SK-N-SH (cell line): ENCODE data around the gene MRPS35. TPM values are rescaled to one million over a fixed set of nuclear protein-coding genes. Genes with fewer than 3 reads are reported as not detected.

Experiments
- CTCF ChIA-PET: fragments of 300-600, 350-600 bp; formaldehyde crosslinking; extraction: SDS; loops from one replicate; lab custom pipeline; 2021; lab: Yijun Ruan, JAX
- POLR2A ChIA-PET: fragments of 350-600 bp; sonication (Branson Sonifier 250); formaldehyde crosslinking; extraction: SDS; loops from one replicate; lab custom pipeline; 2020; ENCODE audit warnings: antibody characterized with exemption, inconsistent platforms; lab: Yijun Ruan, JAX
- DNase-seq: peaks from one replicate; pipeline ENCODE4 v3.0.0; 2012
- H2AFZ ChIP-seq: fragments of 200-600 bp; sonication (generic); 2 replicates; pipeline ENCODE4 v1.8.1; 2016; ENCODE audit warnings: antibody characterized with exemption, mild to moderate bottlenecking, low read depth
- H3F3A ChIP-seq: fragments of 200-600 bp; sonication (generic); replicated peaks from 2 replicates; pipeline ENCODE3; 2016; ENCODE audit warnings: antibody characterized with exemption, mild to moderate bottlenecking; ENCODE audit not compliant: insufficient read depth
- H3K27ac ChIP-seq, 2 experiments: fragments of 200-500 bp in 1 of 2; fragments of 200-600 bp in 1 of 2; sonication (Bioruptor generic) in 1 of 2; sonication (generic), shearing (Covaris generic) in 1 of 2; 2 replicates each; pipeline versions ENCODE4 v1.5.1 to v1.6.1; 2014 to 2016; ENCODE audit warnings: low read depth in 2 of 2, inconsistent platforms in 1 of 2, low read length in 1 of 2, mild to moderate bottlenecking in 1 of 2, mixed read lengths in 1 of 2
- H3K27me3 ChIP-seq: fragments of 200-600 bp; sonication (generic), shearing (Covaris generic); 2 replicates; pipeline ENCODE4 v1.6.1; 2016; ENCODE audit warnings: mixed run types; ENCODE audit not compliant: insufficient read depth
- H3K36me3 ChIP-seq, 2 experiments: fragments of 200-500 bp in 1 of 2; fragments of 200-600 bp in 1 of 2; sonication (Bioruptor generic) in 1 of 2; sonication (generic) in 1 of 2; replicated peaks in 1 of 2; 2 replicates each; pipeline versions ENCODE3 to v1.5.1; 2014 to 2016; ENCODE audit warnings: low read length in 1 of 2, mild to moderate bottlenecking in 1 of 2; ENCODE audit not compliant: insufficient read depth in 2 of 2, control insufficient read depth in 1 of 2
- H3K4me1 ChIP-seq, 2 experiments: fragments of 200-500 bp in 1 of 2; fragments of 200-600 bp in 1 of 2; sonication (Bioruptor generic) in 1 of 2; sonication (generic), shearing (Covaris generic) in 1 of 2; 2 replicates each; pipeline versions ENCODE4 v1.5.1 to v1.6.1; 2014 to 2016; ENCODE audit warnings: low read depth in 1 of 2, low read length in 1 of 2, mixed run types in 1 of 2; ENCODE audit not compliant: insufficient read depth in 2 of 2, control insufficient read depth in 1 of 2
- H3K4me2 ChIP-seq: fragments of 200-600 bp; sonication (generic), shearing (Covaris generic); 2 replicates; pipeline ENCODE4 v1.6.1; 2017; ENCODE audit warnings: mixed run types
- H3K4me3 ChIP-seq, 2 experiments: fragments of 200-500 bp in 1 of 2; fragments of 200-600 bp in 1 of 2; sonication (Bioruptor generic) in 1 of 2; sonication (generic), shearing (Covaris generic) in 1 of 2; 2 replicates each; pipeline versions ENCODE4 v1.5.1 to v1.8.1; 2014 to 2016; ENCODE audit warnings: low read depth in 2 of 2, inconsistent platforms in 1 of 2, low read length in 1 of 2, mild to moderate bottlenecking in 1 of 2, mixed read lengths in 1 of 2, moderate library complexity in 1 of 2
- H3K79me2 ChIP-seq: fragments of 200-600 bp; sonication (generic); 2 replicates; pipeline ENCODE4 v1.8.1; 2017; ENCODE audit warnings: mild to moderate bottlenecking; ENCODE audit not compliant: insufficient read depth
- H3K9ac ChIP-seq: fragments of 200-600 bp; sonication (generic); 2 replicates; pipeline ENCODE4 v1.6.1; 2017; ENCODE audit warnings: mixed run types
- H3K9me2 ChIP-seq: fragments of 200-600 bp; sonication (generic); 2 replicates; pipeline ENCODE4 v1.6.1; 2017; ENCODE audit warnings: mixed run types
- H3K9me3 ChIP-seq: fragments of 200-600 bp; sonication (generic); 2 replicates; pipeline ENCODE4 v1.6.1; 2017; ENCODE audit warnings: mixed run types, mild to moderate bottlenecking, moderate library complexity
- H4K20me1 ChIP-seq: fragments of 200-600 bp; sonication (generic); 2 replicates; pipeline ENCODE4 v1.6.1; 2017; ENCODE audit warnings: mild to moderate bottlenecking, mixed run types; ENCODE audit not compliant: insufficient read depth
- CHD2 ChIP-seq: fragments of 150-350 bp; IDR thresholded peaks from 2 replicates; pipeline ENCODE4 v1.6.1; 2018; ENCODE audit warnings: low read length; ENCODE audit not compliant: partially characterized antibody
- ELF1 ChIP-seq: IDR thresholded peaks from 2 replicates; pipeline ENCODE4 v1.4.0; 2012
- EZH2phosphoT487 ChIP-seq: fragments of 200-600 bp; sonication (generic); IDR thresholded peaks from 2 replicates; pipeline ENCODE4 v1.6.1; 2017; ENCODE audit warnings: low read depth, mixed run types, mild to moderate bottlenecking, antibody characterized with exemption, moderate library complexity, borderline replicate concordance
- FOXJ3 ChIP-seq: sonication (generic); formaldehyde crosslinking; IDR thresholded peaks from 2 replicates; pipeline ENCODE4 v1.5.1; 2020; ENCODE audit warnings: mild to moderate bottlenecking, missing genetic modification reagents
- FOXM1 ChIP-seq: IDR thresholded peaks from 2 replicates; pipeline ENCODE4 v1.4.0; 2012; ENCODE audit warnings: low read depth, mild to moderate bottlenecking
- JUND ChIP-seq: IDR thresholded peaks from 2 replicates; pipeline ENCODE4 v1.4.0; 2012
- MEF2A ChIP-seq: IDR thresholded peaks from 2 replicates; pipeline ENCODE4 v1.4.0; 2012; ENCODE audit warnings: low read depth, borderline replicate concordance
- MXI1 ChIP-seq: IDR thresholded peaks from 2 replicates; pipeline ENCODE4 v1.6.1; 2012; ENCODE audit warnings: mild to moderate bottlenecking, low read depth, low read length, improper control_type of control experiment
- NFIC ChIP-seq: IDR thresholded peaks from 2 replicates; pipeline ENCODE4 v1.4.0; 2012; ENCODE audit warnings: borderline replicate concordance
- NRF1 ChIP-seq: IDR thresholded peaks from 2 replicates; pipeline ENCODE4 v1.6.1; 2012; ENCODE audit warnings: low read depth, mild to moderate bottlenecking, low read length
- POLR2AphosphoS5 ChIP-seq: IDR thresholded peaks from 2 replicates; pipeline ENCODE4 v1.6.1; 2012; ENCODE audit warnings: low read depth, low read length
- RAD21 ChIP-seq: IDR thresholded peaks from 2 replicates; pipeline ENCODE4 v1.6.1; 2012; ENCODE audit warnings: mild to moderate bottlenecking, low read length
- RCOR1 ChIP-seq: fragments of 150-350 bp; IDR thresholded peaks from 2 replicates; pipeline ENCODE4 v1.6.1; 2017; ENCODE audit warnings: antibody characterized with exemption, low read length
- RFX5 ChIP-seq: IDR thresholded peaks from 2 replicates; pipeline ENCODE4 v1.6.1; 2012; ENCODE audit warnings: mild to moderate bottlenecking, improper control_type of control experiment, low read length
- TCF12 ChIP-seq: IDR thresholded peaks from 2 replicates; pipeline ENCODE4 v1.4.0; 2012
- TEAD4 ChIP-seq: IDR thresholded peaks from 2 replicates; pipeline ENCODE4 v1.4.0; 2012; ENCODE audit warnings: mild to moderate bottlenecking, borderline replicate concordance; ENCODE audit not compliant: insufficient read depth
- USF2 ChIP-seq: fragments of 150-350 bp; IDR thresholded peaks from 2 replicates; pipeline ENCODE4 v1.6.1; 2017; ENCODE audit warnings: antibody characterized with exemption, low read length, low read depth, borderline replicate concordance
- WGBS: methylation state at CpG from one replicate; pipeline ENCODE4 v1.1.6; 2017; ENCODE audit warnings: low lambda C conversion rate; 5-methylcytosine and 5-hydroxymethylcytosine counted together
- polyA plus RNA-seq, 3 experiments: library from polyadenylated mRNA; depleted of rRNA; stranded (reverse); fragments of >200 nt; gene quantifications; 2 replicates each; pipeline ENCODE4 v1.2.3, GENCODE V29; 2012
- TF ChIP-seq, protein P1 (sequence below): fragments of 150-350 bp; IDR thresholded peaks from 2 replicates; pipeline ENCODE4 v1.6.1; 2016; ENCODE audit warnings: mild to moderate bottlenecking, low read depth, low read length
- TF ChIP-seq, protein P2 (sequence below): IDR thresholded peaks from 2 replicates; pipeline ENCODE4 v1.4.0; 2012; ENCODE audit warnings: low read depth, borderline replicate concordance

The MRPS35 gene
- polyA plus RNA-seq, 1 of the 3 experiments (the other 2 are of a cell fraction) = 32.4 TPM

DNA sequence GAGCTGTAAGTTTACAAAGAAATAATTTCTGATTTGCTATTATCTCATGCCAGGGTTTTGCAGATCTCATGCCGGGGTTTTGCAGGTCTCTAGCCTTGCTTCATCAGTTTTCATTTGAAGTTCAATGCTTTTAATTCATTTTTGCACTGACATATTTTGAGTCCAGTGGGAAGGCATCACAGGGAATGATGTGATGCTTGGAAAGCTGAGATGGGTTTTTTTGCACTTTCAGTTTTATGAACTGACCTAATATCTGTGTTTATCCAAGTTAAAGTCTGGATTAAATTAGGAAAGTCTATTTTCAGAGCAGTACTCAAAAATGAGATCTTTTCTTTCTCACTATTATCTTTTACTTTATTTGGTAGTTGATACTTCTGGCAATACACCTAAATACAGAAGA, 38.0 kb upstream of the MRPS35 start:
- Histone ChIP-seq H3K36me3 (peaks cover 74 to 95% of the 10 kb centered on the region in 2 experiments), H3K9ac (no peak overlapping the region), H3K4me3 (no peak overlapping the region), H3K9me3 (no peaks in the 10 kb centered on the region), H3K27ac (no peak overlapping the region), H3F3A (peaks cover 9% of the 10 kb centered on the region), H3K9me2 (no peaks in the 10 kb centered on the region), H3K79me2 (no peaks in the 10 kb centered on the region), H2AFZ (no peak overlapping the region), H4K20me1 (no peaks in the 10 kb centered on the region), H3K4me2 (no peak overlapping the region), H3K4me1 (peaks cover 0 to 6% of the 10 kb centered on the region in 2 experiments; a peak in 1 of 4 replicates), H3K27me3 (no peaks in the 10 kb centered on the region)
- 90% methylated on average over 1 of the region's 1 CpG for WGBS
- DNase-seq = no peak
- TF ChIP-seq EZH2phosphoT487 (no peak), RAD21 (no peak), ELF1 (no peak), POLR2AphosphoS5 (no peak), RCOR1 (no peak), CHD2 (no peak), USF2 (no peak)
- ChIA-PET CTCF (interaction anchor here (0.6 to 0.8 kb wide), 2 partner anchors 21 to 162 kb away, joined by 3 read pairs; no protein-coding TSS in a partner anchor), POLR2A (no interaction called here)

- H3F3A ChIP-seq = peaks cover 14% of the 10 kb centered on the region
- TF ChIP-seq TCF12 (no peak), NFIC (no peak), RCOR1 (no peak), ELF1 (no peak), TEAD4 (no peak), MEF2A (no peak), RFX5 (no peak), NRF1 (no peak), JUND (no peak), FOXM1 (no peak), MXI1 (no peak), FOXJ3 (CRISPR knock-in tag) (no peak)
- TF ChIP-seq, protein P1, sequence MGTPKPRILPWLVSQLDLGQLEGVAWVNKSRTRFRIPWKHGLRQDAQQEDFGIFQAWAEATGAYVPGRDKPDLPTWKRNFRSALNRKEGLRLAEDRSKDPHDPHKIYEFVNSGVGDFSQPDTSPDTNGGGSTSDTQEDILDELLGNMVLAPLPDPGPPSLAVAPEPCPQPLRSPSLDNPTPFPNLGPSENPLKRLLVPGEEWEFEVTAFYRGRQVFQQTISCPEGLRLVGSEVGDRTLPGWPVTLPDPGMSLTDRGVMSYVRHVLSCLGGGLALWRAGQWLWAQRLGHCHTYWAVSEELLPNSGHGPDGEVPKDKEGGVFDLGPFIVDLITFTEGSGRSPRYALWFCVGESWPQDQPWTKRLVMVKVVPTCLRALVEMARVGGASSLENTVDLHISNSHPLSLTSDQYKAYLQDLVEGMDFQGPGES = no peak
- TF ChIP-seq, protein P2, sequence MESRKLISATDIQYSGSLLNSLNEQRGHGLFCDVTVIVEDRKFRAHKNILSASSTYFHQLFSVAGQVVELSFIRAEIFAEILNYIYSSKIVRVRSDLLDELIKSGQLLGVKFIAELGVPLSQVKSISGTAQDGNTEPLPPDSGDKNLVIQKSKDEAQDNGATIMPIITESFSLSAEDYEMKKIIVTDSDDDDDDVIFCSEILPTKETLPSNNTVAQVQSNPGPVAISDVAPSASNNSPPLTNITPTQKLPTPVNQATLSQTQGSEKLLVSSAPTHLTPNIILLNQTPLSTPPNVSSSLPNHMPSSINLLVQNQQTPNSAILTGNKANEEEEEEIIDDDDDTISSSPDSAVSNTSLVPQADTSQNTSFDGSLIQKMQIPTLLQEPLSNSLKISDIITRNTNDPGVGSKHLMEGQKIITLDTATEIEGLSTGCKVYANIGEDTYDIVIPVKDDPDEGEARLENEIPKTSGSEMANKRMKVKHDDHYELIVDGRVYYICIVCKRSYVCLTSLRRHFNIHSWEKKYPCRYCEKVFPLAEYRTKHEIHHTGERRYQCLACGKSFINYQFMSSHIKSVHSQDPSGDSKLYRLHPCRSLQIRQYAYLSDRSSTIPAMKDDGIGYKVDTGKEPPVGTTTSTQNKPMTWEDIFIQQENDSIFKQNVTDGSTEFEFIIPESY = no peak
- H3K9ac ChIP-seq = no peak overlapping the region
- H4K20me1 ChIP-seq = no peaks in the 10 kb centered on the region
- H3K9me2 ChIP-seq = no peaks in the 10 kb centered on the region
- H3K27ac ChIP-seq = peak overlapping the region in 1 of 2 experiments; percentile 22; a peak in 1 of 4 replicates
- WGBS = 86% methylated on average over 3 of the region's 3 CpGs
- ChIA-PET CTCF (interaction anchor here (1.2 kb wide), 1 partner anchor 16 kb away, joined by 4 read pairs; no protein-coding TSS in a partner anchor), POLR2A (no interaction called here)
- peaks cover 0 to 6% of the 10 kb centered on the region in 2 experiments; a peak in 1 of 4 replicates for H3K4me1 ChIP-seq
- no peaks in the 10 kb centered on the region for H3K9me3 ChIP-seq
- H3K4me3 ChIP-seq = no peak overlapping the region
- H3K4me2 ChIP-seq = no peak overlapping the region
- H3K79me2 ChIP-seq = no peaks in the 10 kb centered on the region
- no peaks in the 10 kb centered on the region for H3K27me3 ChIP-seq
- DNase-seq = no peak
- H3K36me3 ChIP-seq = peaks cover 74 to 95% of the 10 kb centered on the region in 2 experiments
- no peak overlapping the region for H2AFZ ChIP-seq
Measured at GRCh38 chr12:27673101-27673718, 37.4 kb upstream of the MRPS35 start.
